Fibroblast of villous mesenchyme (primary cell): ENCODE results near the gene BASP1. TPM values are rescaled to one million over a fixed set of nuclear protein-coding genes. Genes with fewer than 3 reads are reported as not detected.

ENCODE experiments used
- DNase-seq: peaks from one replicate; pipeline ENCODE4 v3.0.0-alpha.2; 2010; ENCODE audit warnings: low read depth
- H3K4me3 ChIP-seq: 2 replicates; pipeline ENCODE4 v1.5.1; 2011; ENCODE audit warnings: low read depth, mild to moderate bottlenecking, low read length
- CTCF ChIP-seq: IDR thresholded peaks from 2 replicates; pipeline ENCODE4 v1.5.1; 2012; ENCODE audit warnings: low read depth, mild to moderate bottlenecking, low read length; ENCODE audit not compliant: insufficient read depth
- total RNA-seq: library from RNA; depleted of rRNA; stranded (reverse); fragments of >200 nt; gene quantifications from 2 replicates; pipeline ENCODE4 v1.2.3, GENCODE V29; 2012

The BASP1 gene
- total RNA-seq, 1 donor = 126 TPM

- DNase-seq = no peak
These were observed 13.3 kb upstream of the BASP1 start for GRCh38 chr5:17204133-17204489.

GRCh38 chr5:17206021-17206420 lies 11.4 kb upstream of the BASP1 start:
- H3K4me3 ChIP-seq = no peak overlapping the region
- no peak for TF ChIP-seq CTCF
- DNase-seq = no peak

More at GRCh38 chr5:17204133-17204489, 13.3 kb upstream of the BASP1 start:
- no peak for TF ChIP-seq CTCF
- no peak overlapping the region for H3K4me3 ChIP-seq

- DNase-seq = no peak
- TF ChIP-seq CTCF = no peak
- no peak overlapping the region for H3K4me3 ChIP-seq
These were observed 5.2 kb upstream of the BASP1 start for GRCh38 chr5:17212191-17212590.

- no peak for TF ChIP-seq CTCF
- H3K4me3 ChIP-seq = no peak overlapping the region
- DNase-seq = no peak
These were observed 4.4 kb upstream of the BASP1 start for GRCh38 chr5:17212996-17213395.

GRCh38 chr5:17213938-17214337 lies 3.5 kb upstream of the BASP1 start:
- TF ChIP-seq CTCF = no peak
- no peak for DNase-seq
- no peak overlapping the region for H3K4me3 ChIP-seq

- H3K4me3 ChIP-seq = no peak overlapping the region
- no peak for DNase-seq
- no peak for TF ChIP-seq CTCF
These were observed 2.5 kb upstream of the BASP1 start for GRCh38 chr5:17214893-17215292.

GRCh38 chr5:17215361-17215760 lies 2.1 kb upstream of the BASP1 start:
- no peak for DNase-seq
- H3K4me3 ChIP-seq = no peak overlapping the region
- TF ChIP-seq CTCF = no peak
